ENCODE measurements around the gene UBE2K.
"Not testable (repeated sequence)": the region's sequence is repeated elsewhere in the genome, so short reads cannot be mapped to it uniquely, and the experiment has no call there.

Gene UBE2K

DNA sequence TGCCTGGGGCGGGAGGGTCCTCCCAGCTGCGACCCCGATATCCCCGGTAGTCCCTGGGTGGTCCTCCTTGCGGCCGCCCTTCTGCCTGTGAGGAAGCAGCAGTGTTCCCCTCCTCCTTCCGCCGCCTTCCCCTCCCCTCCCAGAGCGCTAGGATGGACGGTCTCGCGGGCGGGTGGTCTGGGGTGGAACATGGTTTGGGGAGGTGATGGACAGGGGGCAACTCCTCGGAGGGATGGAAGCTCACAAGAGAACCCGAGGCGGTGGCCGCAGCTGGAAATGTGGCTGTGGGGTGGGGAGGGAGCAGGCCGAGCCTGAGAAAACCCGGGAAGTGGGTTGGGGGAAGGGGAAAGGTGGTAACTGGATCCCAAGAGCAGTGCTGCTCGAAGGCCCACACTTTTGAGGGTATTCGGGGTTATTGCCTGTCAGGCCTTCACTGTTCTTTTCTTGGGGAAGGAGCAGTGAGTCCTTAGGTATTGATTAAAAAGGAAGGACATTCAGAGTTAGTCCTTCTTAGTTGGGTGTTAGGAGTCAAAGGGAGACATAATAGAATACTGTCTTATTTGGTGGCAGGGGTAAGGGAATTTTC is 581 bp downstream of the UBE2K start:
- peak; percentile 68 for DNase-seq

DNA sequence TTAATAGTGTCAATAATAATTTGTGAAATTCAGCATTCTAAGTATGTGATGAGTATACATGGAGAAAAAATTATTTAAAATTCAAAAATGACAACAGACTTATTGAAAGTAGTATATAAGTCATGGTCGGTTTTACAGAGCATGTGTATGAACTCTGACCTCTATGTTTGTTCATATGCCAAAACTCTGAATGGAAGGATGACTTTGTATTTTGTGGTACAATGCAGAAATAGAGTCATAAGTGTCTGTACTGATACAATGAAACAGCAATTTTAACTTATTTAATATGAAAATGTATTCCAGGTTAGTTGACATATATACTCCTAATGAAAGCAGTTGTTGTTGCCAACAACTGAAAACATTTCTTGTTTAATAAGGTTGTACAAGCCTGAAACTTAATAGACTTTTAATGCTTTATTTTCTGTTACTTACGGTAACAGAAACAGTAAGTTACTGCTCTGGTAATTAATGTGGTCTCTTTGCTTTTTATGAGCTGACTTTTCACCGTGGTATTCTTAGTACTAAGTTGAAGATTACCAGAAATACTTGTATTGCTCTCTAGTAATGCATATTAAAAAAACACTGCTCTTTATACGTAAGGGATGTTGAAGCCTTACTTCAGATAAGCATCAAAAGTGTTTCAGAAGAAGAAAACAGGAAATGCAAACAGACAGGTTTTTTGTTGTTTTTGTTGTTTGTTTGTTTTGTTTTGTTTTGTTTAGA is 1.9 kb downstream of the UBE2K start:
- no peak for DNase-seq

DNA sequence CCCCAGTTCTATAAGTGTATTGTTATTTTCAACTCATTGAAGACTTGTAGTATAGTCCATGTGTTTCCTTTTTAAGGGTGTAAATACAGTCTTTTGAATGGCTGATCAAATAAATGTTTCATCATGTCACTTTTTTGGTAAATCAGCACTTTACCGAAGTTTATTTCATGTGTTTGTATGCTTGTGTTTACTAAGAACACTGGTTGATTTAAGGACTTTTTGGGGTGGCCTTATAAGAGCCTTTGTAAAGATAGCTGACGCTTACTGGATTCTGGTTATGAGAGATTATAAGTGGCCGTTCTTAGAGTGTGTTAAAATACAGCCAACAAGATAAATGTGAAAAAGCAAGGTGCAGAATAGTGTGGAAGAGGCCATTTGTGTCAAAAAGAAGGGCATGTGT is 2.6 kb downstream of the UBE2K start:
- DNase-seq, result no peak

DNA sequence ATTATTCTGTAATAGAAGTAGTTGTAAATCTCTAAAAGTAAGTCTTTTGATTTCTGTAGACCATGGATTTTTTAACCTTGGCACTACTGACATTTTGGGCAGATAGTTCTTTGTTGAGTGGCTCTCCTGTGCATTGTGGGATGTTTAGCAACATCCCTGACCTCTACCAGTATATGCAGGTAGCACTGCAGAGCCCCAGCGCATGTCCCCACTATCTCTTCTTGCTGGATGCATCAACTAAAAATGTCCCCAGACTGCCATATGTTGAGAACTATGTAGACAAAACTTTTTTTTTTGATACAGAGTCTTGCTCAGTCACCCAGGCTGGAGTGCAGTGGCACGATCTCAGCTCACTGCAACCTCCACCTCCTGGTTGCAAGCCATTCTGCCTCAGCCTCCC is 4.8 kb downstream of the UBE2K start:
- no peak for DNase-seq

DNA sequence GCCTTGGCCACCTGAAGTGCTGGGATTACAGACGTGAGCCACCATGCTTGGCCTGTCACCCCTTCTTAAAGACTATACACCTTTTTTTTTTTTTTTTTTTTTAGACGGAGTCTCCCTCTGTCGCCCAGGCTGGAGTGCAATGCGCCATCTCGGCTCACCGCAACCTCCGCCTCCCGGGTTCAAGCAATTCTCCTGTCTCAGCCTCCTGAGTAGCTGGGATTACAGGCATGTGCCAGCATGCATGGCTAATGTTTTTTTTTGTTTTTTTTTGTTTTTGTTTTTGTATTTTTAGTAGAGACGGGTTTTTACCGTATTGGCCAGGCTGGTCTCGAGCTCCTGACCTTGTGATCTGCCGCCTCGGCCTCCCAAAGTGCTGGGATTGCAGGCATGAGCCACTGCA is 6.9 kb downstream of the UBE2K start:
- DNase-seq, result not testable (repeated sequence)

DNA sequence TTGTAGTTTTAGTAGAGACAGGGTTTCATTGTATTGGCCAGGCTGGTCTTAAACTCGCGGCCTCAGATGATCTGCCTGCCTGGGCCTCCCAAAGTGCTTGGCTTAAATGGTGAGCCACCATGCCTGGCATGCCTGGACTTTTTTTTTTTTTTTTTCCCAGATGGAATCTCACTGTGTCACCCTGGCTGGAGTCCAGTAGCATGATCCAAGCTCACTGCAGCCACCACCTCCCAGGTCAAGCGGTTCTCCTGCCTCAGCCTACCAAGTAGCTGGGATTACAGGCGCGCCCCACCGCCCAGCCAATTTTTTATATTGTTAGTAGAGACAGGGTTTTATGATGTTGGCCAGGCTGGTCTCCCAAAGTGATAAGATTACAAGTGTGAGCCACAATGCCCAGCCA is 8.4 kb downstream of the UBE2K start:
- DNase-seq, result no peak

DNA sequence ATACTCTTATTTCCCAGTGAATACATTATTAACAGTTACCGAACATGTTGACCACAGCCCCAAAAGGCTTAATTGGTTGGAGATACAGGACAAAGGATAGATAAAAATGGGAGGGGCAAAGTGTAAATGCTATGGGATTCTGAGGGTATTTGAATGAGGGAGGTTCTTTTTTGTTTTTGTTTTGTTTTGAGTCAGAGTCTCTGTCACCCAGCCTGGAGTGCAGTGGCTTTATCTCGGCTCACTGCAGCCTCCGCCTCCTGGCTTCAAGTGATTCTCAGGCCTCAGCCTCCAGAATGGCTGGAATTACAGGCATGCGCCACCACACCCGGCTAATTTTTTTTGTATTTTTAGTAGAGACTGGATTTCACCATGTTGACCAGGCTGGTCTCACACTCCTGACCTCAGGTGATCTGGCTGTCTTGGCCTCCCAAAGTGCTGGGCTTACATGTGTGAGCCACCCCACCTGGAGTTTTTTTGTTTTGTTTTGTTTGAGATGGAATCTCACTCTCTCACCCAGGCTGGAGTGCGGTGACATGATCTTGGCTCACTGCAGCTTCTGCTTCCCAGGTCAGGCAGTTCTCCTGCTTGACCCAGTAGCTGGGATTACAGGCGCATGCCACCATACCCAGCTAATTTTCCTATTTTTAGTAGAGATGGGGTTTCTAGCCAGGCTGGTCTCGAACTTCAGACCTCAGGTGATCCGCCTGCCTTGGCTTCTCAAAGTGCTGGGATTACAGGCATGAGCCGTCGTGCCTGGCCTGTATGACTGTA is 9.0 kb downstream of the UBE2K start:
- no peak for DNase-seq

DNA sequence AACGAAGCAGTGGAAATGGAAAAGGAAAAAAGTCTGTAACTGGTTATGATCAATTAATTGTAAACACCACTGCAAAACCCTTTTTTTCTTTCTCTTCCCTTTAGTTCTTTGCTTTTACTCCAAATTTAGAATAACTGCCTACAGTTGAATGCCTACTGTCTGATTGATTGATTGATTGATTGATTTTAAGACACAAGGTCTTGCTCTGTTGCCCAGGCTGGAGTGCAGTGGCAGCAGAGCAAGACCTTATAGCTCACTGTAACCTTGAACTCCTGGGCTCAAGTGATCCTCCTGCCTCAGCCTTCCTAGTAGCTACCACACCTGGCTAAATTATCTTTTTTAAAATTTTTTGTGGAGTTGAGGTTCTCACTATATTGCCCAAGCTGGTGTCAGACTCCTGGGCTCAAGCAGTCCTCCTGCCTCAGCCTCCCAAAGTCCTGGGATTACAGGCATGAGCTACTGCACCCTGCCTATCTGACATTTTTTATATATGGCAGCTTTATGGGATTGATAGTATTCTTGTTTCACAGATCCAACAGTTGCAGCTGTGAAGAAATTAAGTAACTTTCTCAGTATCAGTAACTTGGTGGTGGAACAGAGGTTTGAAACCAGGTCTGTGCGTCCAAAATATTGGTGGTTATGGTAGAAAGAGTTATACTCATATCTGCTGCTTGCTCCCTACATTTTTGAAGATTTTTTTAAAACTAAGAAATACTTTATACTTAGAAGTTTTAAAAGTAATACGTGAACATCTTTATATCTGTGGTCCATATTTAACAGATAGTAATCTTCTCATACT is 12.4 kb downstream of the UBE2K start:
- DNase-seq, result no peak

DNA sequence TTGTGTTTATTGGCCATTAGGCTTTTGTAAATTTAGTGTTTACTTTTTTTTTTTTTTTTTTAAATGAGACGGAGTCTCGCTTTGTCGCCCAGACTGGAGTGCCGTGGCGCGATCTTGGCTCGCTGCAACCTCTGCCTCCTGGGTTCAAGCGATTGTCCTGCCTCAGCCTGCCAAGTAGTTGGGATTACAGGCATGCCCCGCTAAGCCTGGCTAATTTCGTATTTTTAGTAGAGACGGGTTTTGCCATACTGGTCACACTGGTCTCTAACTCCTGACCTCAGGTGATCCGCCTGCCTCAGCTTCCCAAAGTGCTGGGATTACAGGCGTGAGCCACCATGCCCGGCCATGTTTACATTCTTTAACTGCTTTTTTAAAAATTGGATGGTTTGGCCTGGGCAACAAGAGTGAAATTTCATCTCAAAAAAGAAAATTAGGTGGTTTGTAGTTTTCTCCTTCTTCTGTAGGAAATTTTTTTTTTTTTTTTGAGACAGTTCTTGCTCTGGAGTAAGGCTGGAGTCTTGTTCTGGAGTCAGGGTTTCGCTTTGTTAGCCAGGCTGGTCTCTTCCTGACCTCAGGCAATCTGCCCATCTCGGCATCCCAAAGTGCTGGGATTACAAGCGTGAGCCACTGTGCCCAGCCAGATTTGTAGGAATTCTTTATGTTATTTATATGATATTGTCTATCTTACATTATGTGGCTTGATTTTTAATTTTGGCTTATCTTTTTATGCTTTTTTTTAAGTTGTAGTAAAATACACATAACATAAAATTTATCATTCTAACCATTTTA is 15.1 kb downstream of the UBE2K start:
- DNase-seq, result no peak

DNA sequence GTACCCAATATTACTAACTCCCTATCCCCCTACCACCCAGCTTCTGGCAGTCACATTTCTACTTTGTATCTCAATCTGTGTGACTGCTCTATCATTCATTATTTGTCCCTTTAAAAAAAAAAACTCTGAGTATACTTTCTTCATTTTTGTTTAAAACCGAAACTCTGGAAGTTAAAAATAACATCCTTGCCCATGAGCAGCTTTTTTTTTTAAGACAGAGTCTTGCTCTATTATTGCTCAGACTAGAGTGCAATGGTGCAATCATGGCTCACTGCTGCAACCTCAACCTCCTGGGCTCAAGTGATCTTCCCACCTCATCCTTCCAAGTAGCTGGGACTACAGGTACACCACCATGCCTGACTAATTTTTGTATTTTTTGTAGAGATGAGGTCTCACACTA is 15.8 kb downstream of the UBE2K start:
- DNase-seq, result no peak

DNA sequence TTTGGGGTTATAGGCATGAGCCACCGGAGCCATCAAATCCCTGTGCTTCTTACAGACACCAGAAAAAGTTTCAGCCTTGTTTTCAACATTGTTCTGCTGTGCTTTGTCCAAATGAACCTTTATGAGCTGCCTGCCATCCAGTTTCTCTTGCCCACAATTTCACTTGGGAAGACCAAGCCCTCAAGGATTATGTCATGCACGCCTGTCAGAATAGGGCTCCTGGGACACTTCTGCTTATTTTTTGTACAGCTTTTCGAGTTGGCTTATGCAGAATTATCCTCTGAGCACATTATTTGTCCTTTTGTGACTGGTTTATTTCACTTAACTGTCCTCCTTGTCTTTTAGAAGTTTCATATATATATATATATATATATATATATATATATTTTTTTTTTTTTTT is 16.2 kb downstream of the UBE2K start:
- no peak for DNase-seq

DNA sequence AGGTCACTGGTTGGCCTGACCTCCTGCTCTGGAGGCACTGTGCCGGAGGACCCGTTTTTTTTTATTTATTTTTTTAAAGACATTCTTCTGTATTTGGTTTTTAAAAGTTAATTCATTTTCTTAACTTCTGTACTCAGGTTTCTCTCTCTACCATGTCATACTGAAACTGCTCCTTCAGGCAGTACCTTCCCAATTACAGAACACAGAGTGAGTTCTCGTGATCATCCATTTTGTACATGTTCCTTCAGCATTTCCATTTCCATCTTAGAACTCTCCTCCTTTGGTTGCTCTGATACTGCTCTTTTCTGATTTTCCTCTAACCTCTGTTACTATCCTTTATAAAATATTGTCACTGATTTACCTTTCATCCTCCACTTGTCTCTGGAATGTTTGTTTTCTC is 17.9 kb downstream of the UBE2K start:
- DNase-seq, result no peak

DNA sequence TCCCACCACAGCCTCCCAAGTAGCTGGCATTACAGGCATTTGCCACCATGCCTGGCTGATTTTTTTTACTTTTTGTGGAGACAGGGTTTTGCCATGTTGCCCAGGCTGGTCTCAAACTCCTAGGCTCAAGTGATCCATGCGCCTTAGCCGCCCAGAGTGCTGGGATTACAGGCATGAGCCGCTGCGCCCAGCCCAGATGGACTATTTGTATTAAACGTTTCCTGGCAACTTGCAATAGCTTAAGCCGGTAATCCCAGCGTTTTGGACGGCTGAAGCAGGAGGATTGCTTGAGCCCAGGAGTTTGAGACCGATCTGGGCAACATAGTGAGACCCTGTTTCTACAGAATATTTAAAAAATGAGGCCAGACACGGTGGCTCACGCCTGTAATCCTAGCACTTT is 18.4 kb downstream of the UBE2K start:
- DNase-seq, result no peak

DNA sequence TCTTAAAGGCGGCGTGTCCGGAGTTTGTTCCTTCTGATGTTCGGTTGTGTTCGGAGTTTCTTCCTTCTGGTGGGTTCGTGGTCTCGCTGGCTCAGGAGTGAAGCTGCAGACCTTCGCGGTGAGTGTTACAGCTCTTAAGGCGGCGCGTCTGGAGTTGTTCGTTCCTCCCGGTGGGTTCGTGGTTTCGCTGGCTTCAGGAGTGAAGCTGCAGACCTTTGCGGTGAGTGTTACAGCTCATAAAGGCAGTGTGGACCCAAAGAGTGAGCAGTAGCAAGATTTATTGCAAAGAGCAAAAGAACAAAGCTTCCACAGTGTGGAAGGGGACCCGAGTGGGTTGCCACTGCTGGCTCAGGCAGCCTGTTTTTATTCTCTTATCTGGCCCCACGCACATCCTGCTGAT is 19.8 kb downstream of the UBE2K start:
- DNase-seq, result not testable (repeated sequence)

DNA sequence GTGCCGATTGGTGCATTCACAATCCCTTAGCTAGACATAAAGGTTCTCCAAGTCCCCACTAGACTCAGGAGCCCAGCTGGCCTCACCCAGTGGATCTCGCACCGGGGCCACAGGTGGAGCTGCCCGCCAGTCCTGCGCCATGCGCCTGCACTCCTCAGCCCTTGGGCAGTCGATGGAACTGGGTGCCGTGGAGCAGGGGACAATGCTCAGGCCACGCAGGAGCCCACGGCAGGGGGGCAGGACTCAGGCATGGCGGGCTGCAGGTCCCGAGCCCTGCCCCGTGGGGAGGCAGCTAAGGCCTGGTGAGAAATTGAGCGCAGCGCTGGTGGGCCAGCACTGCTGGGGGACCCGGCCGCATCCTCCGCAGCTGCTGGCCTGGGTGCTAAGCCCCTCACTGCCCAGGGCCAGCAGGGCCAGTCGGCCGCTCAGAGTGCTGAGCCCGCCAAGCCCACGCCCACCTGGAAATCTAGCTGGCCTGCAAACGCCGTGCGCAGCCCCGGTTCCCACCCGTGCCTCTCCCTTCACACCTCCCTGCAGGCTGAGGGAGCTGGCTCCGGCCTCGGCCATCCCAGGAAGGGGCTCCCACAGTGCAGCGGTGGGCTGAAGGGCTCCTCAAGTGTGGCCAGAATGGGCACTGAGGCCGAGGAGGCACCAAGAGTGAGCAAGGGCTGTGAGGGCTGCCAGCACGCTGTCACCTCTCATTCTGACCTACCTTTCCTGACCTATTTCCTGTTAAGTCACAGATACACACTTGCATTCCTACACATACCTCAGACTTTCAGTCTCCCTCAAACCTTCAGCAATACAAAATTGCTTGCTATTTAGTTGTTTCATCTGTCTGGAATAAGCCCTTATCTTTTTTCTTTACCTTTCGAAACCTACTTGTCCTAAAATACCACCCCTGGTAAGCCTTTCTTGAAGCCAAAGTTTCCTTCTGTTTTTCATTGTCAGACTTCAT is 20.7 kb downstream of the UBE2K start:
- no peak for DNase-seq

DNA sequence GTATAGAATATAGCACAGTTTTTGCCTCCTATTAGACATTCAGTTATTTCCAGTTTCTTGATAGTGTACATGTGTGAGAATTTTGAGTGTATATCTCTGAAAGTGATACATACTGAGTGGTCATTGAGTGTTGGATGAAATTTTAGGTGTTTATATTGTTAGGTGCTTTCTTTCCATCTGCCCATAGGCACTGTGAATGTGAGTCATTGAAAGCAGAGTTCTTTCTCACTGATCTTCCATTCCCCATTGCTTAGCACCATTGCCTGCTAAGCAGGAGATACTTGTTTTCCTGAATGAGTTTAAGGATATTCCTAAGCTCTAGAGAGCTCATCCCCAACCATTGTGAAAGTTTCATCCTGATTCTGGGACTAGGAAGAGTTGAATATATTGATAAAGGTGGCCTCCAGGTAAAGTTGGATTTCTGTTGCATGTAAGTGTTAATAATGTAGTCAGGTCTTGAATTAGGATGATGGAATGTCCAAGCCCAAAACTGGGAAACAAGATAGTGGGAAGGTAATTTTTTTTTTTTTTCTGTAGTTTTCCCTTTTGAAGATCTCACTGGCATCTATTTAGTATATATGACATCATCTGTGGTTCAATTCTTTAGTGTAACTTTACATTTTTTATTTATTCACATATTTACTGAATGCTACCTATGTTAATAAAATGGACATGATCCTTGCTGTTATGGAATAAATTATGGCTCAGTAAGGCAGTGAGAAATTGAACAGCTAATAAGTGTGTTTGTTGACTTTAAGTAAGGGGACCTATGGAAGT is 22.1 kb downstream of the UBE2K start:
- no peak for DNase-seq

DNA sequence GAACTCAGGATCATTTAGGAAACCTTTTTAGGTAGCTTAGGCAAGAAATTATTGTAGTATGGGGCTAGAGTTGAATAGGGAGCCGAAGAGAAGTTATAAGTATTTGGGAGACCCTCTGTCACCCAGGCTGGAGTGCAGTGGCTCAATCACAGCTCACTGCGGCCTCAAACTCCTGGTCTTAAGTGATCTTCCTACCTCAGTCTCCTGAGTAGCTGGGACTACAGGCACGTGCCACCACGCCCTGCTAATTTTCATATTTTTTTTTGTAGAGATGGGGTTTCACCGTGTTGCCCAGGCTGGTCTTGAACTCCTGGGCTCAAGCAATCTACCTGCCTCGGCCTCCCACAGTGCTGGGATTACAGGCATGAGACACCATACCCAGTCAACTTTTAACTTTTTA is 23.3 kb downstream of the UBE2K start:
- not testable (repeated sequence) for DNase-seq

DNA sequence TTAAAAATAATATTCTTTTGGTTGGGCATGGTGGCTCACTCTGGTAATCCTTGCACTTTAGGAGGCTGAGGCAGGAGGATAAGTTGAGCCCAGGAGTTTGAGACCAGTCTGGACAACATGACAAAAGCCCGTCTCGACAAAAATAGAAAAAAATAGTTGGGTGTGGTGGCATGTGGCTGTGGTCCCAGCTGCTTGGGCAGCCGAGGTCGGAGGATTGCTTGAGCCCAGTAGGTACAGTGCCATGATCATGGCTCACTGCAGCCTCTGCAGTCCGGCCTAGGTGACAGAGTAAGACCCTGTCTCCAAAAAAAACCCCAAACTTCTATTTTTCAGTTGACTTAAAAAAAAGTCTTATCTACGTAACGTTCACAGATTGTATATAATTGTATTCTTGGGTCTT is 23.9 kb downstream of the UBE2K start:
- no peak for DNase-seq

DNA sequence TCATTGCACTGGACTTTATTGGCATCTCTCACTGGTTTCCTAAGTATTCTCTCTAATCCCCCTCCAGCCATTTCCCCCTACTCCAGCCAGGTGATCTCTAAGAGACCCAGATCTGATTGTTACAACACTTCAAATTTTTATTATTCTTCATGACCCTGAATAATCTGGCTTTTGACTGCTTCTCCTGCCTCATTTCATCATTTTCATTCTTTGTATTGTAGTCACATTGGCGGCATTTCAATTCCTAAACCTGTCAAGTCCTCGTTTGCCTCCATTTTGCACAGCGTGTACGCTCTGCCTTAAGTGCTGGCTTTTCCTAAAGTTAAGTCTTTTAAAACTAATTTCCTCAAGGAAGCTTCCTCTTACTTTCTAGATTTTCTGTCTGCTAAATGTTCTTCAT is 31.6 kb downstream of the UBE2K start:
- DNase-seq, result no peak

DNA sequence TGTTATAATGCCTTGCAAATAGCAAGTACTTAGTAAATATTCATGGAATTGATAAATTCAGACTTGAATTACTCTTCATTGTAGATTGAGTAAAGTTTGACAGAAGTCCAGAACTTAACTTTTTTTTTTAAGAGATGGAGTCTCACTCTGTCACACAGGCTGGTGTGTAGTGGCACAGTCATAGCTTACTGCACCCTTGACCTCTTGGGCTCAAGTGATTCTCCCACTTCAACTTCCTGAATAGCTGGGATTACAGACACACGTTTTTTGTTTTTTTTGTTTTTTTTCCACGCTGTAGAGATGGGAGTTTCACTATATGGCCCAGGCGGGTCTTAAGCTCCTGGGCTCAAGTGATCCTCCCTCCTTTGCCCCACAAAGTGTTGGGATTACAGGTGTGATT is 32.1 kb downstream of the UBE2K start:
- DNase-seq, result no peak

DNA sequence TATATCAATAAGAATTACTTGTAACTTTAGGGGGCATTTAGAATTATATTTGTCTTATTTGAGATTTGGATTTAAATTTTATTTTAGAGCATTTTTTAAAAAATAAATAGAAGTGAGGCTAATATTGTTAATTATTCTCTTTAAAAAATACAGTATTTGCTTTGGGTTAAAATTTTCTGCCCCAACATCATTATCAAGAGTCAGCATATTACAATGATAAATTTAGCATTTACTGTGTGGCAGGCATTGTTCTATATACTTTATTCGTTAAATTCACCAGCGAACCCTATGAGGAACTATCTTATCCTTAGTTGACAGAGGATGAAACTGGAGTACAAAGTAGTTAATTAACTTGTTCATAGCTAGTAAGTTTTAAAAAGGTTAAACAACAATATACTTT is 34.0 kb downstream of the UBE2K start:
- DNase-seq, result no peak

All from femur (tissue), 1 donor.